Caco-2 (cell line): Measurements from ENCODE around the gene PRG3. TPM values are rescaled to one million over a fixed set of nuclear protein-coding genes. Genes with fewer than 3 reads are reported as not detected.

Experiments used
- BruUV-seq: library from RNA; stranded (reverse); fragments of 400-500 nt; replicated peaks from 2 replicates; lab custom pipeline; 2021; lab: Mats Ljungman, UMichigan
- CTCF ChIA-PET: fragments of 300-600 bp; sonication (Branson Sonifier 250); formaldehyde crosslinking; loops from one replicate; lab custom pipeline; 2022; ENCODE audit warnings: antibody characterized with exemption; lab: Charles Lee
- POLR2A ChIA-PET: fragments of 300-600 bp; sonication (Branson Sonifier 250); formaldehyde crosslinking; loops from one replicate; lab custom pipeline; 2022; ENCODE audit warnings: antibody characterized with exemption; lab: Charles Lee
- DNase-seq, 2 experiments: peaks; one replicate each; pipeline versions ENCODE4 v3.0.0 to v3.0.0-alpha.2; 2020 to 2022
- H3K27me3 ChIP-seq: replicated peaks from 2 replicates; pipeline ENCODE4 v1.6.0; 2011; ENCODE audit warnings: low read length; ENCODE audit not compliant: control insufficient read depth, insufficient read depth
- H3K36me3 ChIP-seq: 2 replicates; pipeline ENCODE4 v1.5.1; 2011; ENCODE audit warnings: low read length; ENCODE audit not compliant: control insufficient read depth, insufficient read depth
- H3K4me1 ChIP-seq: fragments of 250-450 bp; sonication (Bioruptor Pico); 2 replicates; pipeline ENCODE4 v1.5.1; 2020; ENCODE audit warnings: mild to moderate bottlenecking
- H3K4me3 ChIP-seq: 2 replicates; pipeline ENCODE4 v1.5.1; 2011; ENCODE audit warnings: low read depth, mild to moderate bottlenecking, control low read depth, low read length
- H3K9me3 ChIP-seq: fragments of 250-450 bp; sonication (Bioruptor Pico); 2 replicates; pipeline ENCODE4 v1.5.1; 2020; ENCODE audit warnings: mild to moderate bottlenecking, moderate library complexity
- H3K27ac Mint-ChIP-seq: one replicate; pipeline ENCODE4 v1.8.0; 2022; ENCODE audit warnings: mixed read lengths; ENCODE audit not compliant: unreplicated experiment
- H3K27me3 Mint-ChIP-seq: one replicate; pipeline ENCODE4 v1.8.0; 2022; ENCODE audit warnings: mixed read lengths; ENCODE audit not compliant: insufficient read depth, unreplicated experiment
- H3K36me3 Mint-ChIP-seq: one replicate; pipeline ENCODE4 v1.8.0; 2022; ENCODE audit warnings: mild to moderate bottlenecking, mixed read lengths; ENCODE audit not compliant: insufficient read depth, unreplicated experiment
- H3K4me1 Mint-ChIP-seq: one replicate; pipeline ENCODE4 v1.8.0; 2022; ENCODE audit warnings: low read depth, mixed read lengths; ENCODE audit not compliant: unreplicated experiment
- H3K4me3 Mint-ChIP-seq: one replicate; pipeline ENCODE4 v1.8.0; 2022; ENCODE audit warnings: mild to moderate bottlenecking, moderate library complexity, mixed read lengths; ENCODE audit not compliant: unreplicated experiment
- H3K9me3 Mint-ChIP-seq: one replicate; pipeline ENCODE4 v1.8.0; 2022; ENCODE audit warnings: mixed read lengths; ENCODE audit not compliant: unreplicated experiment
- intact Hi-C: fragments of 100-400 bp; cut with micrococcal nuclease; formaldehyde crosslinking; loops from one replicate; pipeline ENCODE4 v1.10.0; 2022; ENCODE audit not compliant: unreplicated experiment
- total RNA-seq: library from RNA; stranded (reverse); gene quantifications from 2 replicates; pipeline ENCODE4 v1.2.3, GENCODE V29; 2022
- TF ChIP-seq, protein P1 (sequence below), 2 experiments: fragments of 200-600 bp in 1 of 2; IDR thresholded peaks; 1 replicate in 1 of 2; 2 replicates in 1 of 2; pipeline versions ENCODE4 v1.5.1 to v1.8.0; 2011 to 2022; ENCODE audit warnings: antibody characterized with exemption in 1 of 2, control low read depth in 1 of 2, inconsistent platforms in 1 of 2, low read depth in 1 of 2, low read length in 1 of 2, mild to moderate bottlenecking in 1 of 2, moderate library complexity in 1 of 2; ENCODE audit not compliant: insufficient read depth in 1 of 2, severe bottlenecking in 1 of 2, unreplicated experiment in 1 of 2

PRG3 gene
- total RNA-seq, 1 experiment from 2014 or later: not detected

DNA sequence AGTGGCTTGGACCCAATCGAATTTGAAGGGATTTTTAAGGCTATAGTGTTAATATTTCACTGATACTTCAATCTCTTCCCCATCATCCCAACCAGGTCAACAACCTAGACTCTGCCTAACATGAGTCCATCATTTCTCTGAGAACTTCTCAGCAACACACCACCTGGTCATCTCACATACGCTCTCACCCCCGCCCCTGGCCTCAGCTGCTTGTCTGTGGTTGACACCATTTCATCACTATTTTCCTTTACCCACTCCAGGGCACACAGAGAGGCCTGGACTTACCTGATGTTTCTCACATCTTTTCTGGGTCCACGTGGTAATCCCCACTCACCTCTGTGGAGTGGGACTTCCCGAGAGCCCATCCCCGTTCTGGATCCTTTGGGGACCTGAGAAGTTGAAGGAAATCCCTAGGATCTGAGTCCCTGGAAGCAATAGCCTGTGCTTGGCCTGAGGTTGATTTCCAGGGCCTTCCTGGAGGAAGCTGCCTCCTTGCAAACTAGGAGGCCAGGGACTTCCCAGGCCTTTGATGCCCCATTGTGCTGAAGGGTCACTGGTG is 39.6 kb downstream of the PRG3 start:
- peaks cover 18% of the 10 kb centered on the region for H3K4me1 Mint-ChIP-seq
- DNase-seq: no peak
- POLR2A ChIA-PET: no interaction called here
- H3K9me3 Mint-ChIP-seq: no peaks in the 10 kb centered on the region
- TF ChIP-seq, protein P1, sequence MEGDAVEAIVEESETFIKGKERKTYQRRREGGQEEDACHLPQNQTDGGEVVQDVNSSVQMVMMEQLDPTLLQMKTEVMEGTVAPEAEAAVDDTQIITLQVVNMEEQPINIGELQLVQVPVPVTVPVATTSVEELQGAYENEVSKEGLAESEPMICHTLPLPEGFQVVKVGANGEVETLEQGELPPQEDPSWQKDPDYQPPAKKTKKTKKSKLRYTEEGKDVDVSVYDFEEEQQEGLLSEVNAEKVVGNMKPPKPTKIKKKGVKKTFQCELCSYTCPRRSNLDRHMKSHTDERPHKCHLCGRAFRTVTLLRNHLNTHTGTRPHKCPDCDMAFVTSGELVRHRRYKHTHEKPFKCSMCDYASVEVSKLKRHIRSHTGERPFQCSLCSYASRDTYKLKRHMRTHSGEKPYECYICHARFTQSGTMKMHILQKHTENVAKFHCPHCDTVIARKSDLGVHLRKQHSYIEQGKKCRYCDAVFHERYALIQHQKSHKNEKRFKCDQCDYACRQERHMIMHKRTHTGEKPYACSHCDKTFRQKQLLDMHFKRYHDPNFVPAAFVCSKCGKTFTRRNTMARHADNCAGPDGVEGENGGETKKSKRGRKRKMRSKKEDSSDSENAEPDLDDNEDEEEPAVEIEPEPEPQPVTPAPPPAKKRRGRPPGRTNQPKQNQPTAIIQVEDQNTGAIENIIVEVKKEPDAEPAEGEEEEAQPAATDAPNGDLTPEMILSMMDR (IDR thresholded peaks at IDR 0.05; ENCODE audit: insufficient read depth in 1 of 2, low read depth in 1 of 2, low read length in 1 of 2, severe bottlenecking in 1 of 2, unreplicated experiment in 1 of 2): no peak
- Histone ChIP-seq H3K9me3 (no peaks in the 10 kb centered on the region), H3K27me3 (no peaks in the 10 kb centered on the region), H3K4me3 (no peak overlapping the region), H3K36me3 (no peaks in the 10 kb centered on the region), H3K4me1 (peaks cover 9% of the 10 kb centered on the region; the same call in 1 of the 2 replicates)
- BruUV-seq: no TSS peak
- CTCF ChIA-PET: no interaction called here
- no peaks in the 10 kb centered on the region for H3K36me3 Mint-ChIP-seq
- intact Hi-C loops: loop anchor here (5.0 to 10.0 kb wide), 2 partner anchors 209 to 1183 kb away; no protein-coding TSS in a partner anchor
- no peak overlapping the region for H3K27ac Mint-ChIP-seq
- H3K4me3 Mint-ChIP-seq: no peak overlapping the region
- no peaks in the 10 kb centered on the region for H3K27me3 Mint-ChIP-seq

- no TSS peak for BruUV-seq
- DNase-seq: peak in 1 of 2 experiments; percentile 48
- Mint-ChIP-seq H3K9me3 (no peaks in the 10 kb centered on the region), H3K36me3 (peaks cover under 1% of the 10 kb centered on the region), H3K4me1 (peaks cover 20% of the 10 kb centered on the region), H3K27me3 (no peaks in the 10 kb centered on the region), H3K4me3 (no peak overlapping the region), H3K27ac (no peak overlapping the region)
- Histone ChIP-seq H3K36me3 (no peaks in the 10 kb centered on the region), H3K27me3 (no peaks in the 10 kb centered on the region), H3K9me3 (no peaks in the 10 kb centered on the region), H3K4me1 (0 out of 2 replicates have a peak, but pooled peaks cover 6% of the 10 kb centered on the region), H3K4me3 (no peak overlapping the region)
- ChIA-PET CTCF (interaction anchor here (0.8 kb wide), 1 partner anchor 15 kb away, joined by 5 read pairs; the partner anchor contains the start of gene TNKS1BP1), POLR2A (no interaction called here)
- intact Hi-C loops: loop anchor here (5.0 to 10.0 kb wide), 2 partner anchors 208 to 1185 kb away; no protein-coding TSS in a partner anchor
- TF ChIP-seq, protein P1 (IDR thresholded peaks at IDR 0.05; ENCODE audit: insufficient read depth in 1 of 2, low read depth in 1 of 2, low read length in 1 of 2, severe bottlenecking in 1 of 2, unreplicated experiment in 1 of 2): peak in 1 of 2 experiments; percentile 54
Observed at GRCh38 chr11:57340039-57340615, 40.8 kb downstream of the PRG3 start.

DNA sequence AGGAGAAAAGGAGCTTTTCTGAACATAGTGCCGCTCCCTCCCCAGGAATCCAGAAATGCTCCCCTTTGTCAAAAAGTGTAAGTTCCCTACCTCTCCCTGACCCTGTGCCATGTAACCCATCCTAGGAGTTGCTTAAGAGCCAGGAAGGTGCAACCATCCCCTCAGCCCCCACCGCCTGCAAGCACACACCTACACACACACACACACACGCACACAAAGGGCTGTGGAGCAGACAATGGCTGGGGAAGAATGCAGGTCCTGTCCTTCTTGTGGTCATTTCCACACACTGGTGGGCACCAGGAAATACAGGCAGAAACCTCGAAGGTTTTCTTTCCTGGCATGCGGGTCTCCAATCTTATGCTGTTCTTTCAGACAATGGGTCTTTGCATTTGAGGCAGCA is 41.6 kb downstream of the PRG3 start:
- H3K4me3 ChIP-seq: no peak overlapping the region
- ChIA-PET CTCF (interaction anchor here (0.6 kb wide), 1 partner anchor 316 kb away, joined by 3 read pairs; no protein-coding TSS in a partner anchor), POLR2A (no interaction called here)
- H3K4me1 Mint-ChIP-seq: peaks cover 26% of the 10 kb centered on the region
- peaks cover 12% of the 10 kb centered on the region for H3K4me1 ChIP-seq
- no peak for DNase-seq
- H3K27me3 ChIP-seq: no peaks in the 10 kb centered on the region
- peaks cover 9% of the 10 kb centered on the region for H3K36me3 Mint-ChIP-seq
- H3K9me3 ChIP-seq: no peaks in the 10 kb centered on the region
- H3K27ac Mint-ChIP-seq: no peak overlapping the region
- intact Hi-C loops: no loop called here
- TF ChIP-seq, protein P1 (IDR thresholded peaks at IDR 0.05; ENCODE audit: insufficient read depth in 1 of 2, low read depth in 1 of 2, low read length in 1 of 2, severe bottlenecking in 1 of 2, unreplicated experiment in 1 of 2): no peak
- H3K36me3 ChIP-seq: no peaks in the 10 kb centered on the region
- no peaks in the 10 kb centered on the region for H3K9me3 Mint-ChIP-seq
- no peaks in the 10 kb centered on the region for H3K27me3 Mint-ChIP-seq
- no TSS peak for BruUV-seq
- H3K4me3 Mint-ChIP-seq: no peak overlapping the region
